CD4-positive, alpha-beta T cell treated with Interleukin-10 for 1 hour (primary cell): ENCODE measurements around the gene GBA2.

Source experiments
- DNase-seq: peaks from one replicate; pipeline ENCODE4 v3.0.0-alpha.2; 2020

Gene GBA2

GRCh38 chr9:35748858-35749514, at the start of gene GBA2, which contains the start of gene RGP1:
GBA2 (minus strand) TSS chr9:35749228; CDS start chr9:35748704, 524 bp downstream.
RGP1 (plus strand) TSS chr9:35749287; CDS start chr9:35749756, 469 bp downstream.
- peak; percentile 75 for DNase-seq

- DNase-seq, result no peak
Measured at GRCh38 chr9:35797311-35798109, 48.5 kb upstream of the GBA2 start.

GRCh38 chr9:35795695-35796094, 46.7 kb upstream of the GBA2 start:
- DNase-seq, result no peak

GRCh38 chr9:35793461-35793860, 44.4 kb upstream of the GBA2 start:
- no peak for DNase-seq

- DNase-seq, result no peak
Measured at GRCh38 chr9:35792826-35793225, 43.8 kb upstream of the GBA2 start.

GRCh38 chr9:35792024-35792813, 43.2 kb upstream of the GBA2 start:
- no peak for DNase-seq

- DNase-seq, result no peak
Measured at GRCh38 chr9:35791297-35791921, 42.4 kb upstream of the GBA2 start, which contains the start of gene NPR2. NPR2 (plus strand) TSS chr9:35791591; CDS start chr9:35792409, 818 bp downstream.

- DNase-seq, result peak; percentile 79
Measured at GRCh38 chr9:35790385-35791296, 41.6 kb upstream of the GBA2 start.

GRCh38 chr9:35790025-35790384, 41.0 kb upstream of the GBA2 start:
- DNase-seq, result no peak

GRCh38 chr9:35789541-35789940, 40.5 kb upstream of the GBA2 start:
- DNase-seq, result no peak

- no peak for DNase-seq
Measured at GRCh38 chr9:35783418-35783817, 34.4 kb upstream of the GBA2 start.

GRCh38 chr9:35781066-35781465, 32.0 kb upstream of the GBA2 start:
- DNase-seq, result no peak

GRCh38 chr9:35778496-35778895, 29.5 kb upstream of the GBA2 start:
- DNase-seq, result no peak

- DNase-seq, result no peak
Measured at GRCh38 chr9:35776018-35776417, 27.0 kb upstream of the GBA2 start.

- DNase-seq, result no peak
Measured at GRCh38 chr9:35774907-35775635, 26.0 kb upstream of the GBA2 start.

GRCh38 chr9:35771943-35772342, 22.9 kb upstream of the GBA2 start:
- no peak for DNase-seq

- no peak for DNase-seq
Measured at GRCh38 chr9:35771534-35771933, 22.5 kb upstream of the GBA2 start.

- no peak for DNase-seq
Measured at GRCh38 chr9:35771075-35771433, 22.0 kb upstream of the GBA2 start.

GRCh38 chr9:35769763-35770162, 20.7 kb upstream of the GBA2 start:
- DNase-seq, result no peak

- no peak for DNase-seq
Measured at GRCh38 chr9:35767458-35767857, 18.4 kb upstream of the GBA2 start.

GRCh38 chr9:35766997-35767396, 18.0 kb upstream of the GBA2 start:
- no peak for DNase-seq
